Tibial artery (tissue), 4 donors: ENCODE data around the gene RAC3.
A peak's percentile ranks its signal among the peaks of the same experiment; 100 is the strongest.

Source experiments
- DNase-seq, 2 donors: peaks; one replicate each; pipeline ENCODE4 v3.0.0-alpha.2; 2019
- H3K27ac ChIP-seq, 2 donors: fragments of 200-600 bp; sonication (generic) in 1 of 2; 1 replicate in 1 of 2; 2 replicates in 1 of 2; pipeline ENCODE4 v1.5.1; 2018 to 2019; ENCODE audit warnings: mild to moderate bottlenecking in 1 of 2
- H3K27me3 ChIP-seq, 2 donors: fragments of 200-600 bp; sonication (generic) in 1 of 2; one replicate each; pipeline versions ENCODE4 v1.5.1 to v1.6.0; 2016 to 2019
- H3K36me3 ChIP-seq, 3 donors: fragments of 200-600 bp; sonication (generic) in 2 of 3; one replicate each; pipeline ENCODE4 v1.5.1; 2016 to 2019; ENCODE audit warnings: mild to moderate bottlenecking in 2 of 3
- H3K4me1 ChIP-seq, 4 donors: fragments of 200-600 bp; sonication (generic) in 2 of 4; 1 replicate in 3 of 4; 2 replicates in 1 of 4; pipeline ENCODE4 v1.5.1; 2016 to 2019
- H3K4me3 ChIP-seq, 2 donors: fragments of 200-600 bp; sonication (generic) in 1 of 2; 1 replicate in 1 of 2; 2 replicates in 1 of 2; pipeline ENCODE4 v1.5.1; 2018 to 2019; ENCODE audit warnings: mild to moderate bottlenecking in 2 of 2
- H3K9me3 ChIP-seq, 3 donors: fragments of 200-600 bp; sonication (generic) in 1 of 3; one replicate each; pipeline ENCODE4 v1.5.1; 2016 to 2019
- intact Hi-C: fragments of 100-400 bp; cut with DNase I; formaldehyde crosslinking; loops from one replicate; pipeline ENCODE4 v1.15.0; 2023; ENCODE audit warnings: low total_unique reads
- TF ChIP-seq, protein P1 (sequence below), 2 experiments: fragments of 200-600 bp in 1 of 2; fragments of 450-650 bp in 1 of 2; IDR thresholded peaks; one replicate each; pipeline ENCODE4 v1.5.1; 2017 to 2019; ENCODE audit warnings: antibody characterized with exemption in 2 of 2, mild to moderate bottlenecking in 1 of 2, moderate library complexity in 1 of 2

The RAC3 gene

GRCh38 chr17:82005701-82006348, 25.7 kb upstream of the RAC3 start:
- H3K27me3 ChIP-seq = no peaks in the 10 kb centered on the region
- peaks cover 6 to 62% (median 51%) of the 10 kb centered on the region in 4 donors for H3K4me1 ChIP-seq
- no peak overlapping the region for H3K4me3 ChIP-seq
- no peaks in the 10 kb centered on the region for H3K9me3 ChIP-seq
- no peak for DNase-seq
- H3K27ac ChIP-seq = no peak overlapping the region
- H3K36me3 ChIP-seq = peaks cover 0 to 13% (median 0%) of the 10 kb centered on the region in 3 donors
- intact Hi-C loops = no loop called here
- TF ChIP-seq, protein P1, sequence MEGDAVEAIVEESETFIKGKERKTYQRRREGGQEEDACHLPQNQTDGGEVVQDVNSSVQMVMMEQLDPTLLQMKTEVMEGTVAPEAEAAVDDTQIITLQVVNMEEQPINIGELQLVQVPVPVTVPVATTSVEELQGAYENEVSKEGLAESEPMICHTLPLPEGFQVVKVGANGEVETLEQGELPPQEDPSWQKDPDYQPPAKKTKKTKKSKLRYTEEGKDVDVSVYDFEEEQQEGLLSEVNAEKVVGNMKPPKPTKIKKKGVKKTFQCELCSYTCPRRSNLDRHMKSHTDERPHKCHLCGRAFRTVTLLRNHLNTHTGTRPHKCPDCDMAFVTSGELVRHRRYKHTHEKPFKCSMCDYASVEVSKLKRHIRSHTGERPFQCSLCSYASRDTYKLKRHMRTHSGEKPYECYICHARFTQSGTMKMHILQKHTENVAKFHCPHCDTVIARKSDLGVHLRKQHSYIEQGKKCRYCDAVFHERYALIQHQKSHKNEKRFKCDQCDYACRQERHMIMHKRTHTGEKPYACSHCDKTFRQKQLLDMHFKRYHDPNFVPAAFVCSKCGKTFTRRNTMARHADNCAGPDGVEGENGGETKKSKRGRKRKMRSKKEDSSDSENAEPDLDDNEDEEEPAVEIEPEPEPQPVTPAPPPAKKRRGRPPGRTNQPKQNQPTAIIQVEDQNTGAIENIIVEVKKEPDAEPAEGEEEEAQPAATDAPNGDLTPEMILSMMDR (IDR thresholded peaks at IDR 0.05) = no peak

GRCh38 chr17:82006468-82007227, 24.8 kb upstream of the RAC3 start:
- DNase-seq = no peak
- intact Hi-C loops = no loop called here
- H3K27me3 ChIP-seq = no peaks in the 10 kb centered on the region
- peaks cover 6 to 62% (median 51%) of the 10 kb centered on the region in 4 donors for H3K4me1 ChIP-seq
- peak overlapping the region in 1 of 2 donors; percentile 11 for H3K27ac ChIP-seq
- TF ChIP-seq, protein P1 (IDR thresholded peaks at IDR 0.05) = no peak
- H3K9me3 ChIP-seq = no peaks in the 10 kb centered on the region
- H3K4me3 ChIP-seq = no peak overlapping the region
- H3K36me3 ChIP-seq = peaks cover 0 to 20% (median 3%) of the 10 kb centered on the region in 3 donors

DNA sequence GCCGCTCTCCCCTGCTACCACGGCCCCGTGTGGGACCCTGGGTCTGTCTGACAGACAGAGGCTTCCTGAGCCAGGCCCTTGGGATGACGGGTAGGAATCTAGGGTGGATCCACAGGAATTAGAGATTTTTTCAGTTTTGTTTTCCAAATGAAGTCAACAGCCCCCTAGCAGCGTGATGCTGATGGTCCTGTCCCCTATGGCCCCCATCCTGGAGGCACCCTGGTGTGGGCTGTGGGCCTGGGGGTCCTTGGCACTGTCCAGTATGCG, 24.3 kb upstream of the RAC3 start:
- intact Hi-C loops = no loop called here
- Histone ChIP-seq H3K27ac (peak overlapping the region in 1 of 2 donors; percentile 11), H3K27me3 (no peaks in the 10 kb centered on the region), H3K4me3 (no peak overlapping the region), H3K9me3 (no peaks in the 10 kb centered on the region), H3K36me3 (peaks cover 0 to 25% (median 7%) of the 10 kb centered on the region in 3 donors), H3K4me1 (peaks cover 6 to 62% (median 51%) of the 10 kb centered on the region in 4 donors)
- DNase-seq = no peak
- TF ChIP-seq, protein P1 (IDR thresholded peaks at IDR 0.05) = no peak

- Histone ChIP-seq H3K9me3 (no peaks in the 10 kb centered on the region), H3K4me1 (peaks cover 6 to 64% (median 49%) of the 10 kb centered on the region in 4 donors), H3K27ac (no peak overlapping the region), H3K4me3 (no peak overlapping the region), H3K27me3 (no peaks in the 10 kb centered on the region), H3K36me3 (peaks cover 0 to 29% (median 10%) of the 10 kb centered on the region in 3 donors)
- TF ChIP-seq, protein P1 (IDR thresholded peaks at IDR 0.05) = no peak
- intact Hi-C loops = no loop called here
- no peak for DNase-seq
Observed at GRCh38 chr17:82007495-82008257, 23.8 kb upstream of the RAC3 start.

DNA sequence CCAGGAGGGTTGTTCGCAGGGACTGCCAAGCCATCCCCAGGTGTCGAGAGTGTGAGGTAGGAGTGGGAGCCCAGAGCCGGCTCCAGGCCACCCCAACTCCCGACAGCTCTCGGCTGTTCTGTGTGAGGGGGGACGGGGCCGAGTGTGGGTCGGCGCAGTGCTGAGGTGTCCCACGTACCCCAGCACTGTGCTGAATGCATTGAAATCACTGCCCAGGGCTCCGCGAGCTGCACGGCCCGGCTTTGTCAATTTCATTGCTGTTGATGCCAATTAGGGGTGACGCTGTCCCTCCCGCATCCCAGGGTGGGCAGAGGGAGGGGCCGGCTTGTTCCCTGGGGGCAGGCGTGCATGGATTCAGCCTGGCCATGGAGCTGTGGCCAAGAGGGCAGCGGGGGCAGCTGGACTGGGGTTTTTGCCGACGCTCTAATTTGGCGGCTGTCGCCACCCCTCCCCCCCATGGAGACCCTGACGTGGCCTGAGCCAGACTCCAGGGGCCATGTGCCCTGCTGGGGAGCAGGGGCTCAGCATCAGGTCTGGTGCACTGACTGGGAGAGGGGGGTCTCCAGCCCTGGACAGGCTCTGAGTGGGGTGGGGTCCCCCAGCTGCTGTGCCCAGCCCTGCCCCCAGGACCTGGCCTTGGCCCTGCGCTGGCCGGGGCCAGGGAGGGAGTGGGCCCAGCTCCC, 23.1 kb upstream of the RAC3 start:
- Histone ChIP-seq H3K9me3 (no peaks in the 10 kb centered on the region), H3K4me3 (no peak overlapping the region), H3K27ac (no peak overlapping the region), H3K27me3 (no peaks in the 10 kb centered on the region), H3K4me1 (peaks cover 5 to 64% (median 43%) of the 10 kb centered on the region in 4 donors), H3K36me3 (peaks cover 0 to 29% (median 10%) of the 10 kb centered on the region in 3 donors)
- intact Hi-C loops = no loop called here
- no peak for DNase-seq
- TF ChIP-seq, protein P1 (IDR thresholded peaks at IDR 0.05) = no peak
